Cardiac septum (tissue), 1 donor: ENCODE data around the gene ZNF618. TPM values are rescaled to one million over a fixed set of nuclear protein-coding genes. Genes with fewer than 3 reads are reported as not detected.

Experiments
- DNase-seq: peaks from one replicate; pipeline ENCODE4 v3.0.0-alpha.2; 2020; ENCODE audit warnings: low spot score
- intact Hi-C: fragments of 100-400 bp; cut with DNase I; formaldehyde crosslinking; loops from one replicate; pipeline ENCODE4 v1.14.0; 2022
- total RNA-seq: library from RNA; stranded (reverse); fragmentation: NEBNext Ultra II Directional; extraction: Animal tissue kit (Norgen Biotek cat#: 25700); gene quantifications from one replicate; pipeline ENCODE4 v1.2.1, GENCODE V29; 2021
- donor health status: DM: no; HTN: no; CAD: no.

ZNF618 gene
- total RNA-seq, 1 donor from 2014 or later = 1.7 TPM

GRCh38 chr9:114059047-114059803 lies 183.1 kb downstream of the ZNF618 start:
- DNase-seq = peak; percentile 73
- intact Hi-C loops = loop anchor here (10.0 kb wide), 1 partner anchor 56 kb away; no protein-coding TSS in a partner anchor

GRCh38 chr9:114060070-114060469 lies 184.0 kb downstream of the ZNF618 start:
- intact Hi-C loops = no loop called here
- DNase-seq = peak; percentile 44

GRCh38 chr9:114060711-114061110 lies 184.6 kb downstream of the ZNF618 start:
- intact Hi-C loops = no loop called here
- DNase-seq = no peak

GRCh38 chr9:114061292-114061691 lies 185.2 kb downstream of the ZNF618 start:
- DNase-seq = peak; percentile 36
- intact Hi-C loops = no loop called here

- intact Hi-C loops = no loop called here
- DNase-seq = peak; percentile 29
These were observed 185.8 kb downstream of the ZNF618 start for GRCh38 chr9:114061830-114062474.

GRCh38 chr9:114065304-114065703 lies 189.2 kb downstream of the ZNF618 start:
- intact Hi-C loops = no loop called here
- DNase-seq = peak; percentile 47

- intact Hi-C loops = no loop called here
- DNase-seq = peak; percentile 53
These were observed 193.5 kb downstream of the ZNF618 start for GRCh38 chr9:114069476-114070187.

- intact Hi-C loops = no loop called here
- DNase-seq = no peak
These were observed 194.3 kb downstream of the ZNF618 start for GRCh38 chr9:114070188-114071103.

GRCh38 chr9:114071197-114071795 lies 195.2 kb downstream of the ZNF618 start:
- intact Hi-C loops = no loop called here
- no peak for DNase-seq

GRCh38 chr9:114072184-114073140 lies 196.4 kb downstream of the ZNF618 start:
- DNase-seq = no peak
- intact Hi-C loops = no loop called here

GRCh38 chr9:114075602-114076001 lies 199.5 kb downstream of the ZNF618 start:
- intact Hi-C loops = no loop called here
- no peak for DNase-seq

GRCh38 chr9:114076237-114077161 lies 200.4 kb downstream of the ZNF618 start:
- intact Hi-C loops = no loop called here
- no peak for DNase-seq

- intact Hi-C loops = no loop called here
- no peak for DNase-seq
These were observed 201.2 kb downstream of the ZNF618 start for GRCh38 chr9:114077162-114077837.

GRCh38 chr9:114078021-114078780 lies 202.1 kb downstream of the ZNF618 start, which contains the start of gene AMBP:
Gene AMBP (minus strand): TSS chr9:114078300. CDS start chr9:114078209, 91 bp downstream.
- intact Hi-C loops = no loop called here
- DNase-seq = no peak

GRCh38 chr9:114078781-114079156 lies 202.7 kb downstream of the ZNF618 start:
- no peak for DNase-seq
- intact Hi-C loops = no loop called here
